Astrocyte (in vitro differentiated cells and primary cell): ENCODE results near the gene FLRT1. TPM values are rescaled to one million over a fixed set of nuclear protein-coding genes. Genes with fewer than 3 reads are reported as not detected.

Source experiments
- DNase-seq: peaks from one replicate; pipeline ENCODE4 v3.0.0-alpha.2; 2010; ENCODE audit warnings: low read depth
- FAIRE-seq: peaks from 2 replicates; lab custom pipeline; 2011; peaks lifted over from hg19 to GRCh38; lab: Jason Lieb, UNC
- H2AFZ ChIP-seq: 2 replicates; pipeline ENCODE4 v1.6.0; 2012; ENCODE audit warnings: low read depth, low read length, inconsistent platforms
- H3K27ac ChIP-seq: 2 replicates; pipeline ENCODE4 v1.5.1; 2011; ENCODE audit warnings: low read depth, low read length, inconsistent platforms
- H3K27me3 ChIP-seq: 2 replicates; pipeline ENCODE4 v1.6.0; 2011; ENCODE audit warnings: low read length, inconsistent platforms; ENCODE audit not compliant: insufficient read depth
- H3K36me3 ChIP-seq: 2 replicates; pipeline ENCODE4 v1.5.1; 2011; ENCODE audit warnings: low read length, inconsistent platforms; ENCODE audit not compliant: insufficient read depth
- H3K4me1 ChIP-seq: 2 replicates; pipeline ENCODE4 v1.5.1; 2011; ENCODE audit warnings: low read length, inconsistent platforms; ENCODE audit not compliant: insufficient read depth
- H3K4me2 ChIP-seq: 2 replicates; pipeline ENCODE4 v1.6.0; 2012; ENCODE audit warnings: low read length, inconsistent platforms
- H3K4me3 ChIP-seq: 2 replicates; pipeline ENCODE4 v1.5.1; 2011; ENCODE audit warnings: low read depth, mild to moderate bottlenecking, low read length, inconsistent platforms; ENCODE audit not compliant: insufficient read depth
- H3K79me2 ChIP-seq: 2 replicates; pipeline ENCODE4 v1.6.0; 2012; ENCODE audit warnings: mild to moderate bottlenecking, low read length, inconsistent platforms; ENCODE audit not compliant: insufficient read depth
- H3K9ac ChIP-seq: 2 replicates; pipeline ENCODE4 v1.6.0; 2012; ENCODE audit warnings: mild to moderate bottlenecking, low read length, inconsistent platforms
- H3K9me3 ChIP-seq: 2 replicates; pipeline ENCODE4 v1.5.1; 2012; ENCODE audit warnings: low read depth, mild to moderate bottlenecking, low read length, inconsistent platforms; ENCODE audit not compliant: insufficient read depth
- H4K20me1 ChIP-seq: 2 replicates; pipeline ENCODE4 v1.6.0; 2012; ENCODE audit warnings: low read length, inconsistent platforms; ENCODE audit not compliant: insufficient read depth
- H3K27ac Mint-ChIP-seq: one replicate; pipeline ENCODE4 v1.8.0; 2021; ENCODE audit warnings: mild to moderate bottlenecking, mixed read lengths; ENCODE audit not compliant: unreplicated experiment
- H3K27me3 Mint-ChIP-seq: one replicate; pipeline ENCODE4 v1.8.0; 2021; ENCODE audit warnings: low read depth, mixed read lengths; ENCODE audit not compliant: unreplicated experiment
- H3K36me3 Mint-ChIP-seq: one replicate; pipeline ENCODE4 v1.8.0; 2021; ENCODE audit warnings: low read depth, mixed read lengths; ENCODE audit not compliant: unreplicated experiment
- H3K4me1 Mint-ChIP-seq: one replicate; pipeline ENCODE4 v1.8.0; 2021; ENCODE audit warnings: low read depth, mixed read lengths; ENCODE audit not compliant: unreplicated experiment
- H3K4me3 Mint-ChIP-seq: one replicate; pipeline ENCODE4 v1.8.0; 2021; ENCODE audit warnings: mild to moderate bottlenecking, moderate library complexity, mixed read lengths; ENCODE audit not compliant: unreplicated experiment
- H3K9me3 Mint-ChIP-seq: one replicate; pipeline ENCODE4 v1.8.0; 2021; ENCODE audit warnings: mild to moderate bottlenecking, mixed read lengths; ENCODE audit not compliant: unreplicated experiment
- EZH2 ChIP-seq: IDR thresholded peaks from 2 replicates; pipeline ENCODE4 v1.6.1; 2012; ENCODE audit warnings: mild to moderate bottlenecking, low read length, inconsistent platforms; ENCODE audit not compliant: insufficient read depth
- total RNA-seq: library from RNA; stranded (reverse); gene quantifications from 2 replicates; pipeline ENCODE4 v1.2.1, GENCODE V29; 2021
- TF ChIP-seq, protein P1 (sequence below): IDR thresholded peaks from 2 replicates; pipeline ENCODE4 v1.5.1; 2011; ENCODE audit warnings: low read depth, mild to moderate bottlenecking, inconsistent platforms, low read length, moderate library complexity; ENCODE audit not compliant: insufficient read depth

Gene FLRT1
- total RNA-seq, 1 donor from 2014 or later, result 0.20 TPM

DNA sequence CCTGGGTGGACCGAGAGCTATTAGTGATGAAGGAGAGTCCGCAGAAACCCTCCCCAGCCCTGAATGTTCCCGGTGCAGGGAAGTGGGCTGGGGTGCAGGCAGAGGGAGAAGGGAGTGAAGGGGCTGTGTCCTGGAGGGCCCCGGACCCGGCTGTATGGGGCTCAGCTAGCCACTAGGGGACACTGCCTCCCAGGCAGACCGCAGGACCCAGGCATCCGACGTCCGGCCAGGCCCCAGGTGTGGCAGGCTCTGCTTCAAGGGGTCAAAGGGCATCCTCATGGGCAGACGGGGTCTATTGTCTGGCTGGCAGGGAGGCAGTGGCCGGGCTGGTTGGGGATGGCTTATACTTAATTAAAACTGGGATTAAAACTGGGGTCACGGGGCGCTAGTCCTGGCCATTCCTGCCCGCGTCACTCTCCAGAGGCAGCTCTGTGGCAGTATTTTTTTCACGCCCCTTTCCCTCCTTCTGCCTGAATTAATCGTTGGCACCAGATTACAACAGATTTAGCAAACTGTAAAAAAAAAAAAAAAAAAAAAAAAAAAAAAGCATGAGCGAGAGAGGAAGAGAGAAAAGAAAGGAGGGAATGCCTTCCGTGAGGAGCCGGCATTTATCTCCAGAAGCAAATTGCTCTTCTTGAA, 5.1 kb downstream of the FLRT1 start:
- TF ChIP-seq, protein P1, sequence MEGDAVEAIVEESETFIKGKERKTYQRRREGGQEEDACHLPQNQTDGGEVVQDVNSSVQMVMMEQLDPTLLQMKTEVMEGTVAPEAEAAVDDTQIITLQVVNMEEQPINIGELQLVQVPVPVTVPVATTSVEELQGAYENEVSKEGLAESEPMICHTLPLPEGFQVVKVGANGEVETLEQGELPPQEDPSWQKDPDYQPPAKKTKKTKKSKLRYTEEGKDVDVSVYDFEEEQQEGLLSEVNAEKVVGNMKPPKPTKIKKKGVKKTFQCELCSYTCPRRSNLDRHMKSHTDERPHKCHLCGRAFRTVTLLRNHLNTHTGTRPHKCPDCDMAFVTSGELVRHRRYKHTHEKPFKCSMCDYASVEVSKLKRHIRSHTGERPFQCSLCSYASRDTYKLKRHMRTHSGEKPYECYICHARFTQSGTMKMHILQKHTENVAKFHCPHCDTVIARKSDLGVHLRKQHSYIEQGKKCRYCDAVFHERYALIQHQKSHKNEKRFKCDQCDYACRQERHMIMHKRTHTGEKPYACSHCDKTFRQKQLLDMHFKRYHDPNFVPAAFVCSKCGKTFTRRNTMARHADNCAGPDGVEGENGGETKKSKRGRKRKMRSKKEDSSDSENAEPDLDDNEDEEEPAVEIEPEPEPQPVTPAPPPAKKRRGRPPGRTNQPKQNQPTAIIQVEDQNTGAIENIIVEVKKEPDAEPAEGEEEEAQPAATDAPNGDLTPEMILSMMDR, result peak; percentile 5
- TF ChIP-seq EZH2, result no peak
- Histone ChIP-seq H3K9ac (no peak overlapping the region), H3K4me2 (no peak overlapping the region), H3K79me2 (no peaks in the 10 kb centered on the region), H3K27me3 (peaks cover 3% of the 10 kb centered on the region), H3K27ac (no peak overlapping the region), H3K9me3 (no peaks in the 10 kb centered on the region), H2AFZ (no peak overlapping the region), H3K36me3 (no peaks in the 10 kb centered on the region), H4K20me1 (peaks cover 4% of the 10 kb centered on the region), H3K4me3 (no peak overlapping the region), H3K4me1 (peaks cover 2% of the 10 kb centered on the region)
- peaks cover 52% of the 10 kb centered on the region for H3K27me3 Mint-ChIP-seq
- H3K4me1 Mint-ChIP-seq, result no peaks in the 10 kb centered on the region
- H3K36me3 Mint-ChIP-seq, result peaks cover 2% of the 10 kb centered on the region
- H3K4me3 Mint-ChIP-seq, result no peak overlapping the region
- no peaks in the 10 kb centered on the region for H3K9me3 Mint-ChIP-seq
- H3K27ac Mint-ChIP-seq, result no peak overlapping the region
- FAIRE-seq (no peak), DNase-seq (no peak)

DNA sequence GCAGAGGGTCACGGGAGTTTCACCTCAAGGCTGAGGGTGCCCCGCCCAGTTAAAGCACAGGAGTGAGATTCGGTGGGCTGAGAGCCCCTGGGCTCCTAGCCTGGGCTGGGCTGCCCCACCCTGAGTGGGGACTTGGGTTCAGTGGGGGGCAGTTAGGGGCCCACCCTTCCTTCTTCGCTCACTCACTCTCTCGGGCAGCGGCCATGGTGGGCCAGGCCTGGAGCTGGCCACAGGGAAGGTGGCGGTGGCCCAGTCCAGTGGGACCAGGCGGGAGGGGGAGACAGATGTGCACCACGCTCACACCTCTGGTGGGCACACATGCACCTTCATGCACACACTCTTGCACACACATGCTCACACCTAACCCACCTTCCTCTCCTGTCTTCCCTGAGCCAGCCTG, 6.1 kb downstream of the FLRT1 start:
- H3K4me1 ChIP-seq, result no peaks in the 10 kb centered on the region
- Mint-ChIP-seq H3K27ac (no peak overlapping the region), H3K4me3 (no peak overlapping the region), H3K36me3 (peaks cover 2% of the 10 kb centered on the region), H3K9me3 (no peaks in the 10 kb centered on the region), H3K27me3 (peaks cover 60% of the 10 kb centered on the region), H3K4me1 (no peaks in the 10 kb centered on the region)
- H3K4me2 ChIP-seq, result no peak overlapping the region
- no peak overlapping the region for H3K9ac ChIP-seq
- no peak overlapping the region for H2AFZ ChIP-seq
- no peaks in the 10 kb centered on the region for H3K36me3 ChIP-seq
- no peak for DNase-seq
- no peak for TF ChIP-seq EZH2
- TF ChIP-seq, protein P1, result no peak
- H4K20me1 ChIP-seq, result peaks cover 4% of the 10 kb centered on the region
- H3K79me2 ChIP-seq, result no peaks in the 10 kb centered on the region
- H3K9me3 ChIP-seq, result no peaks in the 10 kb centered on the region
- H3K27me3 ChIP-seq, result peaks cover 2% of the 10 kb centered on the region
- H3K4me3 ChIP-seq, result no peak overlapping the region
- no peak for FAIRE-seq
- no peak overlapping the region for H3K27ac ChIP-seq

DNA sequence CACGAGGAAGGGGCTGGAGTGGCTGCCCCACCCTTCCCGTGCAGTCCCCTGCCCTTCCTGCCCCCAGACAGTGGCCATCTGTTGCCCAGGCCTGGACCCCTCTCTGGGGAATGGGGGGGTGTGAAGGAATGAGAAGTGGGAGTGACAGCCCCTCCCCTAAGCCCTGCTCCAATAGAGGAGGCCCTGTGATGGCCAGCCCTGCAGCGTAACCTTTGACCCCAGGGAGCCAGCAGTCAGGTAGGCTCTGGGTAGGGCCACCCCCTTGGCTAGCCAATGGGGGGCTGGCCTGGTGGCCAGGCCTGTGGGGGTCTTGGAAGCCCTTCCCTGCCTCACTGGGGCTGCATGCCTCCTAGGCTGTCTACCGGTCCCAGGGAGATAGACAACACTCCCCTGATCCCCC, 6.6 kb downstream of the FLRT1 start:
- Histone ChIP-seq H4K20me1 (peaks cover 4% of the 10 kb centered on the region), H3K9ac (no peak overlapping the region), H2AFZ (no peak overlapping the region), H3K4me1 (no peaks in the 10 kb centered on the region), H3K27me3 (no peaks in the 10 kb centered on the region), H3K36me3 (no peaks in the 10 kb centered on the region), H3K79me2 (no peaks in the 10 kb centered on the region), H3K4me2 (no peak overlapping the region), H3K9me3 (no peaks in the 10 kb centered on the region), H3K4me3 (no peak overlapping the region), H3K27ac (no peak overlapping the region)
- Mint-ChIP-seq H3K27ac (no peak overlapping the region), H3K4me1 (no peaks in the 10 kb centered on the region), H3K9me3 (no peaks in the 10 kb centered on the region), H3K36me3 (peaks cover 2% of the 10 kb centered on the region), H3K4me3 (no peak overlapping the region), H3K27me3 (peaks cover 64% of the 10 kb centered on the region)
- no peak for TF ChIP-seq EZH2
- TF ChIP-seq, protein P1, result no peak
- FAIRE-seq (no peak), DNase-seq (no peak)
